Spleen (tissue), 11 donors: ENCODE measurements around the gene ABCB9. TPM values are rescaled to one million over a fixed set of nuclear protein-coding genes. Genes with fewer than 3 reads are reported as not detected.
A peak's percentile ranks its signal among the peaks of the same experiment; 100 is the strongest.

Source experiments
- DNase-seq: peaks from one replicate; pipeline ENCODE4 v3.0.0-alpha.2; 2020
- H3K27ac ChIP-seq, 8 donors: fragments of 200-600 bp; sonication (generic) in 7 of 8; 1 replicate in 4 of 8; 2 replicates in 4 of 8; pipeline versions ENCODE4 v1.5.0 to v1.8.0; 2016 to 2021; ENCODE audit warnings: inconsistent platforms in 4 of 8, mild to moderate bottlenecking in 4 of 8, moderate library complexity in 1 of 8
- H3K27me3 ChIP-seq, 7 donors: fragments of 200-600 bp; sonication (generic) in 6 of 7; replicated peaks in 1 of 7; 1 replicate in 4 of 7; 2 replicates in 3 of 7; pipeline versions ENCODE4 v1.5.0 to v1.8.0; 2016 to 2021; ENCODE audit warnings: inconsistent platforms in 3 of 7, mild to moderate bottlenecking in 1 of 7
- H3K36me3 ChIP-seq, 6 donors: fragments of 200-600 bp; sonication (generic) in 5 of 6; 1 replicate in 4 of 6; 2 replicates in 2 of 6; pipeline versions ENCODE4 v1.5.0 to v1.8.0; 2016 to 2021; ENCODE audit warnings: inconsistent platforms in 2 of 6
- H3K4me1 ChIP-seq, 6 donors: fragments of 200-600 bp; sonication (generic) in 5 of 6; 1 replicate in 3 of 6; 2 replicates in 3 of 6; pipeline versions ENCODE4 v1.5.0 to v1.8.0; 2016 to 2021; ENCODE audit warnings: inconsistent platforms in 3 of 6
- H3K4me3 ChIP-seq, 8 donors: fragments of 200-600 bp; sonication (generic) in 7 of 8; 1 replicate in 4 of 8; 2 replicates in 4 of 8; pipeline versions ENCODE4 v1.5.0 to v1.8.0; 2016 to 2021; ENCODE audit warnings: inconsistent platforms in 4 of 8, mild to moderate bottlenecking in 4 of 8, moderate library complexity in 2 of 8
- H3K9me3 ChIP-seq, 8 donors: fragments of 200-600 bp; sonication (generic) in 7 of 8; 1 replicate in 4 of 8; 2 replicates in 4 of 8; pipeline versions ENCODE4 v1.5.0 to v1.8.0; 2016 to 2021; ENCODE audit warnings: inconsistent platforms in 4 of 8
- CTCF ChIP-seq, 11 experiments: fragments of 200-600 bp in 7 of 11; fragments of 450-650 bp in 4 of 11; sonication (generic) in 4 of 11; IDR thresholded peaks in 8 of 11; conservative IDR thresholded peaks in 3 of 11; 1 replicate in 7 of 11; 2 replicates in 4 of 11; pipeline versions ENCODE4 v1.4.0 to v1.8.0; 2016 to 2021; ENCODE audit warnings: antibody characterized with exemption in 11 of 11, inconsistent platforms in 4 of 11, mild to moderate bottlenecking in 1 of 11
- POLR2A ChIP-seq, 3 donors: fragments of 450-650 bp; IDR thresholded peaks; one replicate each; pipeline ENCODE4 v1.5.1; 2017; ENCODE audit warnings: antibody characterized with exemption in 3 of 3, mild to moderate bottlenecking in 1 of 3
- POLR2AphosphoS5 ChIP-seq, 3 donors: sonication (generic); formaldehyde crosslinking; IDR thresholded peaks; one replicate each; pipeline ENCODE4 v1.5.1; 2017; ENCODE audit warnings: antibody characterized with exemption in 3 of 3
- WGBS, 5 donors: extraction: QIAGEN DNeasy Blood & Tissue Kit in 3 of 5; methylation state at CpG; one replicate each; pipeline versions ENCODE4 v1.1.5 to v1.1.7; 2013 to 2018; 5-methylcytosine and 5-hydroxymethylcytosine counted together
- intact Hi-C: fragments of 100-400 bp; cut with DNase I; formaldehyde crosslinking; loops from one replicate; pipeline ENCODE4 v1.15.0; 2023; ENCODE audit warnings: low total_unique reads
- polyA plus RNA-seq, 3 donors: library from polyadenylated mRNA; stranded (reverse); fragments of 200-250 nt; gene quantifications; one replicate each; pipeline ENCODE4 v1.2.1, GENCODE V29; 2013
- total RNA-seq, 7 donors: library from RNA; depleted of rRNA in 3 of 7; stranded (reverse); fragments of >200 nt in 3 of 7; fragmentation: NEBNext Ultra II Directional in 4 of 7; extraction: Animal tissue kit (Norgen Biotek cat#: 25700) in 4 of 7; gene quantifications; one replicate each; pipeline versions ENCODE4 v1.1.0 to v1.2.1, GENCODE V29; 2016 to 2021
- donor health status: healthy with polysubstance abuse.
- donor health status: DM: no; HTN: no; CAD: no; lungs with moderate emphysema.
- donor health status: DM: no; HTN: no; CAD: no.
- donor health status: Bipolar disorder and iron deficiency.
- donor health status: healthy.
- donor health status: DM: no; HTN: no; CAD: no.
- donor health status: DM: yes; HTN: yes; CAD: no.

Gene ABCB9
- total and polyA plus RNA-seq, 10 donors, result 1.5 to 6.2 (median 4.5) TPM

DNA sequence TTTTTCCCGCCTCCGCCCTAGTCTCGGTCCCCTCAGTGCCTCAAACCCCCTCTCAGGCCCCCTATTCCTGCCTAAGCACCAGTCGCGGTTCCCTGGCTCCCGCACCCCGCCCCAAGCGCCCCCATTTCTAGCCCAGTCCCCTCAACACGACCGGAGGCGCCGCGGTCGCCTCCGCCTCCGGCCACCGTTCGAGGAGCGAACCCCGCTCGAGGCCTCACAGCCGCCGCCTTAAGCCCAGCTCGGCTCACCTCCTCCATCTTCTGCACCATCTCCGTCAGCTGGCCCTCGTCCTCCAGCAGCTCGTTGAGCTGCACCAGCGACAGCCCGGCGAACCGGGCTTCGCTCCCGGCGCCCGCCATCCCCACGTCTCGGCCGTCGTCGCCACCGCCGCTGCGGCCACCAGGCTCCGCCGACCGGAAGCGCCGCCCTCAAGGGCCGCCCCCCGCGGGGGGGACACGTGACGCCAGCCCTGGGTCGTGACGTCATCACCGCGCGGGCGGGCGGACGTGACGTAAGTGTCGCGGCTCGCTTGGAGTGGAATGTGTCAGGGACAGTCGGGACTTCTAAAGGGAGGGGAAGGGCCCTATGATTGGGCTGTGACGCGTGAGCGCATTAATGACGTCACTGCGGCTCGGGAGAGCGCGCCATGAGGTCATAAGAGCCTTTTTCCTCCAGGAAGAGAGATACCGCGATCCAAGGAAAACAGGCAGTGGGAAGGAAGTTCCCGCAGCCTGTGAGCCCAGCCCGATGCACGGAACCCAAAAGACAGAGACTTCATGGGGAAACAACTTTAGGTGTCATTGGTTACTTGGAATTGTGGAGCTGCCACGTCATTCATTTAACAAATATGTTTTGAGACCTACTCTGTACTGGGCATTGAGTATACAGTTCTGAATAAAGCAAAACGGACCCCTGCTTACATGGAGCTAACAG is 70.3 kb downstream of the ABCB9 start, which contains the start of gene VPS37B:
Gene VPS37B, minus strand, starts transcription at position 421 of the 933 bp plus-strand sequence. Its CDS starts 62 bp downstream, at position 359.
- 6 to 15% (median 8%) methylated on average over 42 to 81 of the region's 81 CpGs for WGBS, 5 donors
- Histone ChIP-seq H3K36me3 (peaks cover 0 to 5% (median 0%) of the 10 kb centered on the region in 6 donors), H3K27me3 (no peaks in the 10 kb centered on the region), H3K4me1 (peaks cover 44 to 93% (median 83%) of the 10 kb centered on the region in 6 donors), H3K9me3 (no peaks in the 10 kb centered on the region), H3K4me3 (peak within 1 kb of the TSS; percentile 49 to 75 (median 66)), H3K27ac (peak within 1 kb of the TSS; percentile 83 to 98 (median 93))
- intact Hi-C loops, result no loop called here
- DNase-seq, result peak; percentile 94
- peak; percentile 98 to 99 (median 99) for TF ChIP-seq POLR2AphosphoS5 (IDR thresholded peaks at IDR 0.05)
- peak in 4 of 11 experiments; percentile 16 to 30 (median 25) for TF ChIP-seq CTCF (IDR thresholded peaks at IDR 0.05 in 8 of 11, conservative IDR thresholded peaks at IDR 0.05 in 3 of 11)
- TF ChIP-seq POLR2A (IDR thresholded peaks at IDR 0.05), result peak; percentile 51 to 93 (median 87)

- DNase-seq, result no peak
These were observed 71.0 kb downstream of the ABCB9 start for GRCh38 chr12:122895320-122895703.

GRCh38 chr12:122894193-122895121 is 71.8 kb downstream of the ABCB9 start:
- 29 to 37% (median 32%) methylated on average over 15 of the region's 15 CpGs for WGBS, 5 donors
- Histone ChIP-seq H3K4me1 (peaks cover 56 to 93% (median 84%) of the 10 kb centered on the region in 6 donors), H3K4me3 (peak overlapping the region; percentile 49 to 75 (median 66)), H3K9me3 (no peaks in the 10 kb centered on the region), H3K27me3 (no peaks in the 10 kb centered on the region), H3K27ac (peak overlapping the region; percentile 83 to 98 (median 93)), H3K36me3 (peaks cover 0 to 5% (median 0%) of the 10 kb centered on the region in 6 donors)
- intact Hi-C loops, result no loop called here
- DNase-seq, result no peak
- no peak for TF ChIP-seq CTCF (IDR thresholded peaks at IDR 0.05 in 8 of 11, conservative IDR thresholded peaks at IDR 0.05 in 3 of 11)
- no peak for TF ChIP-seq POLR2AphosphoS5 (IDR thresholded peaks at IDR 0.05)

More at GRCh38 chr12:122895320-122895703, 71.0 kb downstream of the ABCB9 start:
- TF ChIP-seq POLR2A (IDR thresholded peaks at IDR 0.05), result no peak
- 4 to 11% (median 7%) methylated on average over 9 of the region's 9 CpGs for WGBS, 5 donors
- peak overlapping the region; percentile 83 to 98 (median 93) for H3K27ac ChIP-seq
- peaks cover 48 to 93% (median 83%) of the 10 kb centered on the region in 6 donors for H3K4me1 ChIP-seq
- H3K27me3 ChIP-seq, result no peaks in the 10 kb centered on the region
- H3K4me3 ChIP-seq, result peak overlapping the region; percentile 49 to 75 (median 66)
- no peaks in the 10 kb centered on the region for H3K9me3 ChIP-seq
- intact Hi-C loops, result no loop called here
- peaks cover 0 to 5% (median 0%) of the 10 kb centered on the region in 6 donors for H3K36me3 ChIP-seq
